ENCODE results near the gene AVPI1.
"Not testable (repeated sequence)": the region's sequence is repeated elsewhere in the genome, so short reads cannot be mapped to it uniquely, and the experiment has no call there.

The AVPI1 gene

DNA sequence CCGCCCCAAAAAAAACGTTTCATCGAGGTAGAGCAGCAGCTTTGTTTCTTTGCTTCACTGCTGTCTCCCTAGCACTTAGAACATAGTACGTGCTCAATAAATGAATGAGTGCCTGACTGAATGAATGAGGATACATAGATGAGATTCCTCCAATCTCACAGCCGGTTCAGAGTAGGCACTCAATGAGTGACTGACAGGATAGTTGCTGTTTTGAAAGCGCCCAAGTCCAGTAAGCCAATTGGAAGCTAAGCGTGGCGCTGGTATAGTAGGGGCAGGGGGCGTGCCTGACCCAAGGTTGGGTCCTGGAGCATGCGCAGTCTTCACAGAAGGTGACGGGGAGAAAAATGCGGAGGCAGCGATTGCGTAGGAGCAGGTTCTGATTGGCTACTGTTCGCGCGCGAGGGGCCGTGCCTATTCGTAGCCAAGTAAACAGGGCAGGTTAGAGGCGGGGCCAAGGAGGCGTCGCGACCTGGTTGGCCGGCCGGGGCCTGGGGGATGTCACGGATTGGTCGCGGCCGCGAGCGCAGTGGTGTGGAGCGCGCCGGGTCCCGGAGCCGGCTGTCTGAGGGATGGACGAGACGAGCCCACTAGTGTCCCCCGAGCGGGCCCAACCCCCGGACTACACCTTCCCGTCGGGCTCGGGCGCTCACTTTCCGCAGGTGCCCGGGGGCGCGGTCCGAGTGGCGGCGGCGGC is 46.7 kb downstream of the AVPI1 start, which contains the start of gene PI4K2A:
PI4K2A (plus strand) TSS at position 498 of the 694 bp plus-strand sequence; CDS start at position 570, 72 bp downstream.
- peak; percentile 98 for DNase-seq (ENCODE audit: low spot score)

GRCh38 chr10:97639090-97639489 is 48.0 kb downstream of the AVPI1 start:
- not testable (repeated sequence) for DNase-seq (ENCODE audit: low spot score)

DNA sequence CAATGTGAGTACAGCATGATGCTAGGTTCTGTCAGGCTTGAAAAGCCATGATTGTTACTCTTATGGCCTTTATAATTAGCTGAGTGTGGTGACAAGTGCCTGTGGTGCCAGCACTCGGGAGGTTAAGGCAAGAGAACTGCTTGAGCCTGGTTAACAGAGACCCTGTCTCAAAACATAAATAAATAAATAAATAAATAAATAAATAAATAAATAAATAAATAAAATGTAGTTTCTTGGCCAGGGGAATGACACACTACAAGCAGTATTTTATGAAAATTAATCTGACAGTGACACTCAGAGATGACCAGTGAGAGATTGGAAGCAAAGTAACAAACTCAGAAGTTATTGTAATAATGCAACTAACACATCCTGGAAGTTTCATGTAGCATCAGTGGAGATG is 51.5 kb downstream of the AVPI1 start:
- DNase-seq (ENCODE audit: low spot score): no peak

GRCh38 chr10:97633921-97634320 is 53.1 kb downstream of the AVPI1 start:
- DNase-seq (ENCODE audit: low spot score): no peak

- DNase-seq (ENCODE audit: low spot score): peak; percentile 94
These were observed 53.8 kb downstream of the AVPI1 start, which contains the start of gene MORN4 for GRCh38 chr10:97632949-97633884. MORN4 (minus strand) TSS chr10:97633500; CDS start chr10:97619653, 13,847 bp downstream.

DNA sequence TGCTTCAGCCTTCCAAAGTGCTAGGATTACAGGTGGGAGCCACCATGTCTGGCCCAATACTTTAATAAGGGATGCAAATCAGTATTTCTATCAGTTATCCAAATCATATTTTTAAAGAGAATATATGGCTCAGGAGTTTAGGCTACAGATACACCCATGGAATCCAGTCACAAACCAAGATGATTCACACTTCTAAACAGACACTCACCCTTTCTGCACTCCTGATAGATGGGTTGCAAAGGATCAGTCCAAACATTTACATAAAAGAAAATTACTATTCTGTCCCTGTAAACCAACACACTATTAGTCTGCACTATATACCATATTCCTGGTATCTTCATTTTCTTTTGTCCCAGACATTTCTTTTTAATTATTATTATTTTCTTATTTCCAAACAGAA is 55.9 kb downstream of the AVPI1 start:
- peak; percentile 32 for DNase-seq (ENCODE audit: low spot score)

DNA sequence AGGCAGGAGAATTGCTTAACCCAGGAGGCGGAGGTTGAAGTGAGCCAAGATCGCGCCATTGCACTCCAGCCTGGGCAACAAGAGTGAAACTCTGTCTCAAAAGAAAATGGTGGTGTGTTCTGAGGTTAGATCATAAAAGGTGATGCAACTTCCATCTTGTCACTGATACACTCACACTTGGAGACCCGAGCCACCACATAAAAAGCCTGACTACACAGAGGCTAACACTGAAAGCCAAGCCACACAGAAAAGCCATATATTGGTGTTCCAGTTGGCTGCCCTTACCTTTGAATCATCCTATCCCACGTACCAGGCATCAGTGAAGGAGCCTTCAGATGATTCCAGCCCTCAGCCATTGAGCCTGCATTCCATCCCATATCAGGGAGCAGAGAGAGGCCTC is 57.8 kb downstream of the AVPI1 start:
- DNase-seq (ENCODE audit: low spot score): no peak

GRCh38 chr10:97628228-97628627 is 58.8 kb downstream of the AVPI1 start:
- DNase-seq (ENCODE audit: low spot score): no peak

GRCh38 chr10:97627731-97628130 is 59.3 kb downstream of the AVPI1 start:
- DNase-seq (ENCODE audit: low spot score): no peak

All from AG08396 (cell line).